ENCODE data around the gene AFG1L. TPM values are rescaled to one million over a fixed set of nuclear protein-coding genes. Genes with fewer than 3 reads are reported as not detected.
"Not testable (repeated sequence)": the region's sequence is repeated elsewhere in the genome, so short reads cannot be mapped to it uniquely, and the experiment has no call there.

The AFG1L gene
- total RNA-seq, 2 donors from 2014 or later = 10.2 to 10.9 TPM

- intact Hi-C loops (cut with DNase I) = loop anchor here (5.0 to 10.0 kb wide), 5 partner anchors 92 to 522 kb away; no protein-coding TSS in a partner anchor
- ATAC-seq (peak; percentile 2), DNase-seq (peak; percentile 67)
These were observed 265.1 kb downstream of the AFG1L start for GRCh38 chr6:108559884-108560462.

DNA sequence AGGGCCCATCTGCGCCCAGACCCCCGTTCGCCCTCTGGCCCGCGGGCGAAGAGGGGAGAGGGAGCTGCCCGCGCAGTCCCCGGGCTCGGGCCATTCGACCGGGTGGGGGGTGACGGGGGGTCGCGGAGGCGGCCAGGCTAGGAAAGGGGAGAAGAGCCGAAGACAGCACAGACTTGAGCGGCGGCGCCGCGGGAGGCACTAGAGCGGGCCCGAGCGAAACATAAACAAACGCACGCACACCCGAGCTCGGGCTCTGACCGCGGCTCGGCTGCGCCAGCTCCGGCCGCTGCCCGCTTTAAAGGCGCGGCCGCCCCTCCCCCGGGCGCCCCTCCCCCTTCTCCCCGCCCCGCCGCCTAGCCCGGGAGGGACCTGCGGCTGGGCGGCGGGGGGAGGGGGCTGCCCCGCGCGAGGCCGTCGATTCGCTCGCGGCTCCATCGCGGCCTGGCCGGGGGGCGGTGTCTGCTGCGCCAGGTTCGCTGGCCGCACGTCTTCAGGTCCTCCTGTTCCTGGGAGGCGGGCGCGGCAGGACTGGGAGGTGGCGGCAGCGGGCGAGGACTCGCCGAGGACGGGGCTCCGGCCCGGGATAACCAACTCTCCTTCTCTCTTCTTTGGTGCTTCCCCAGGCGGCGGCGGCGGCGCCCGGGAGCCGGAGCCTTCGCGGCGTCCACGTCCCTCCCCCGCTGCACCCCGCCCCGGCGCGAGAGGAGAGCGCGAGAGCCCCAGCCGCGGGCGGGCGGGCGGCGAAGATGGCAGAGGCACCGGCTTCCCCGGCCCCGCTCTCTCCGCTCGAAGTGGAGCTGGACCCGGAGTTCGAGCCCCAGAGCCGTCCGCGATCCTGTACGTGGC is 265.8 kb downstream of the AFG1L start, which contains the start of gene FOXO3:
FOXO3 (plus strand) TSS at position 455 of the 846 bp plus-strand sequence; CDS start at position 747, 292 bp downstream.
- DNase-seq (peak; percentile 92), ATAC-seq (peak; percentile 56 to 72)
- intact Hi-C loops (cut with DNase I) = loop anchor here (5.0 to 10.0 kb wide), 2 partner anchors 92 to 94 kb away; no protein-coding TSS in a partner anchor

GRCh38 chr6:108561309-108561647 is 266.4 kb downstream of the AFG1L start:
- not testable (repeated sequence) for DNase-seq, ATAC-seq
- intact Hi-C loops (cut with DNase I) = loop anchor here (5.0 to 10.0 kb wide), 2 partner anchors 91 to 94 kb away; no protein-coding TSS in a partner anchor

GRCh38 chr6:108561742-108562502 is 267.1 kb downstream of the AFG1L start:
- peak; percentile 43 for DNase-seq
- ATAC-seq = no peak
- intact Hi-C loops (cut with DNase I) = loop anchor here (5.0 to 10.0 kb wide), 2 partner anchors 90 to 93 kb away; no protein-coding TSS in a partner anchor

GRCh38 chr6:108562503-108562993 is 267.7 kb downstream of the AFG1L start:
- intact Hi-C loops (cut with DNase I) = loop anchor here (5.0 to 10.0 kb wide), 2 partner anchors 90 to 92 kb away; no protein-coding TSS in a partner anchor
- ATAC-seq (peak in 1 of 2 donors; percentile 5), DNase-seq (peak; percentile 69)

GRCh38 chr6:108563292-108563691 is 268.4 kb downstream of the AFG1L start:
- DNase-seq = no peak
- no peak for ATAC-seq
- intact Hi-C loops (cut with DNase I) = loop anchor here (5.0 to 10.0 kb wide), 2 partner anchors 89 to 92 kb away; no protein-coding TSS in a partner anchor

GRCh38 chr6:108564178-108564577 is 269.3 kb downstream of the AFG1L start:
- DNase-seq (no peak), ATAC-seq (no peak)
- intact Hi-C loops (cut with DNase I) = loop anchor here (5.0 to 10.0 kb wide), 2 partner anchors 88 to 91 kb away; no protein-coding TSS in a partner anchor

- DNase-seq (no peak), ATAC-seq (no peak)
- intact Hi-C loops (cut with DNase I) = loop anchor here in 1 of 2 donors (10.0 kb wide), 1 partner anchor 90 kb away; no protein-coding TSS in a partner anchor
These were observed 270.4 kb downstream of the AFG1L start for GRCh38 chr6:108565091-108565766.

- intact Hi-C loops (cut with DNase I) = loop anchor here in 1 of 2 donors (10.0 kb wide), 1 partner anchor 89 kb away; no protein-coding TSS in a partner anchor
- peak; percentile 20 to 35 for ATAC-seq
- DNase-seq = no peak
These were observed 271.0 kb downstream of the AFG1L start for GRCh38 chr6:108565893-108566292.

DNA sequence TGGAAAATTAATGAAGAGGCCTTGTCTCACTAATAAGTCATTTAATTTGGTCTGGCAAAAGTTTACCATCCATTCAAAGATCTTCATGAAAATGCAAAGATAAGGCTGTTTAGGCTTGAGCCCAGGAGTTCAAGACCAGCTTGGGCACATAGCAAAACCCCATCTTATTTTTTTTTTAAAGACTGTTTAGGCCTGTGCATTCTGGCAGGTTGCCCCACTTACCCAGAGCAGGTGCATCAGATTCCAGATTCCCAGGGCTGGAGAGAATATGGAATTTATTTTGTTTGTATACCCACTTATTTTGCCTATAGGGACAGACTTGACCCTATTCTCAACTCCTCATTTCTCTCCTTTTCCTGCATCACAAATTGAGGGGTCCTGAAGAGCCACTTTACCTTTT is 271.6 kb downstream of the AFG1L start:
- no peak for DNase-seq
- intact Hi-C loops (cut with DNase I) = loop anchor here in 1 of 2 donors (10.0 kb wide), 1 partner anchor 88 kb away; no protein-coding TSS in a partner anchor
- no peak for ATAC-seq

- intact Hi-C loops (cut with DNase I) = loop anchor here in 1 of 2 donors (10.0 kb wide), 1 partner anchor 87 kb away; no protein-coding TSS in a partner anchor
- no peak for ATAC-seq
These were observed 273.2 kb downstream of the AFG1L start for GRCh38 chr6:108568101-108568500.

DNA sequence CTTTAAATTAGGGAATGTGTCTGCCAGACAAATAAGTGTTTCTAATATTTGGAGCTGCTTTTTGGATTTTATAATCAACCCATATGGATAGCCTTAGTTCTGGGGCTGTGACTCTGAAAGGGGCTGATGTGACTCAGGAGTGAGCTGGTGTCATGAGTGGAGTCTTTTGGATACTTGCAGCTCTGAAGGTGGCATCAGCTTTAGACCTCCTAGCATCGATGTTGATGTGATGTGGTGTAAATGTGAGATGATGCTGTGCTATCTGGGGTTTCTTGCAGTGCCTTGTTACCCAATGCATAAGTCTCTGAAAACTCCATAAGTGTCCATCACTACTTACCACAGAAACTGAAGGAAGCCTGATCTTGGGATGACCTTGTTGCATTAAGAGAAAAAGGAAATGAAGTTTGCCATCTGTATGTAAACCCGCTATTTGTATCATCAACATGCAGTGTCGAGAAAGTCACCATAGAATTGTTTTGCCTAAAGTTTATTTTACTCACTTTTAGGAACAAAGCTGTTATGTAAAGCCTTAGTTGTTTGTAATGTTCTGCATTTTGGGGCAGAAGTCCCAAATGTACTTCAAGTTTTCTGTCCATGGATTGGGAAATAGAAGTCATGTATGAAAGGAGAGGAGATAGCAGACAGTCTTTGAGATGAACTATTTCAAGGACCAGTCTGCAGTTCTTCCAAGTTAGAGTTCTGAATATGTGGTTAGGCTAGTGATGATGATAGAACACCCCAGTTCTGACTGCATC is 273.9 kb downstream of the AFG1L start:
- ATAC-seq = no peak
- DNase-seq = no peak
- intact Hi-C loops (cut with DNase I) = loop anchor here in 1 of 2 donors (10.0 kb wide), 1 partner anchor 86 kb away; no protein-coding TSS in a partner anchor

More at GRCh38 chr6:108568101-108568500, 273.2 kb downstream of the AFG1L start:
- DNase-seq = no peak

GRCh38 chr6:108570517-108570916 is 275.7 kb downstream of the AFG1L start:
- intact Hi-C loops (cut with DNase I) = no loop called here
- no peak for ATAC-seq

DNA sequence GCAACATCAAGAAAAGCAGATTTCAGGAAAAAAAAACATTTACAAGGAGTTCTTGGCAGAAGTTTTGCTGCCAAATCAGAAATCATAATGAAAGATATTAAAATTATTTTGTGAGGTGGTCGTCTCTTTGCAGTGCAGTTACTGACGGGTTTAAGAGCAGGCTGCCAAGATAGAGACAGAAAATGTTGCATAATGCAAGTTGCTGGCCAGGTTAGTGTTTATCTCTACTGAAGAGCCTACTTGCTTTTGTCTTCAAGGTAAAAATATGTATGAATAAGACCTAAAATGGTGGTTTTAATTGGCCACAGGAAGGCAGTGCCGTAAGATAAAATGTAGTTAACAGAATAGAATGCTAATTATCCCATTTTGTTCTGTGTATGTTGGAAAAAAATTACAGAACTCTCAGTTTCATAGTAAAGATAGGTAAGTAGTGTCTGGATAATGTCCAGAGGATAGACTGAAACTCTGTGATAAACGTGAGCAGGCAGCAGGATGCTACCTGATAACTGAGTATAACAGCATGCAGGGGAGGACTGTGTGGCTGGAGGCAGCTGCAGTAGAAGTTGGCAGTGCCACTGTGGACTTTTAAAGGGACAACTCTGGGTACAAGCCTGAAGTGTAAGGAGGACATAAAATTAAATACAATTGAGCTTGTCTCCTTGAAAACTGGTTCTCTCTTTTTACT is 279.7 kb downstream of the AFG1L start:
- intact Hi-C loops (cut with DNase I) = no loop called here
- DNase-seq (no peak), ATAC-seq (peak in 1 of 2 donors; percentile 35)

More at GRCh38 chr6:108570517-108570916, 275.7 kb downstream of the AFG1L start:
- DNase-seq = no peak

Data from left cardiac atrium (tissue), 4 donors.